Keratinocyte (primary cell): Measurements from ENCODE around the gene FTO. TPM values are rescaled to one million over a fixed set of nuclear protein-coding genes. Genes with fewer than 3 reads are reported as not detected.

Experiments used
- DNase-seq: peaks from one replicate; pipeline ENCODE4 v3.0.0-alpha.2; 2011; ENCODE audit warnings: low read depth, missing footprints, low spot score
- FAIRE-seq: peaks from 2 replicates; lab custom pipeline; 2011; peaks lifted over from hg19 to GRCh38; lab: Jason Lieb, UNC
- H2AFZ ChIP-seq: 2 replicates; pipeline ENCODE4 v1.6.0; 2012; ENCODE audit warnings: low read length, control low read depth, inconsistent platforms; ENCODE audit not compliant: control insufficient read depth
- H3K27ac ChIP-seq: 2 replicates; pipeline ENCODE4 v1.5.1; 2011; ENCODE audit warnings: low read length; ENCODE audit not compliant: control insufficient read depth, insufficient read depth
- H3K27me3 ChIP-seq: 3 replicates; pipeline ENCODE4 v1.6.0; 2011; ENCODE audit warnings: low read length; ENCODE audit not compliant: control insufficient read depth, insufficient read depth; ENCODE audit errors: extremely low read depth
- H3K36me3 ChIP-seq, 2 experiments: 2 replicates in 1 of 2; 3 replicates in 1 of 2; pipeline ENCODE4 v1.5.1; 2011; ENCODE audit warnings: low read length in 2 of 2, mild to moderate bottlenecking in 1 of 2; ENCODE audit not compliant: control insufficient read depth in 2 of 2, insufficient read depth in 2 of 2; ENCODE audit errors: extremely low read depth in 1 of 2
- H3K4me1 ChIP-seq: 3 replicates; pipeline ENCODE4 v1.5.1; 2011; ENCODE audit warnings: low read length; ENCODE audit not compliant: control insufficient read depth, insufficient read depth; ENCODE audit errors: extremely low read depth
- H3K4me2 ChIP-seq: 3 replicates; pipeline ENCODE4 v1.6.0; 2011; ENCODE audit warnings: low read depth, low read length; ENCODE audit not compliant: control insufficient read depth, insufficient read depth; ENCODE audit errors: extremely low read depth
- H3K4me3 ChIP-seq, 3 experiments: fragments of 200-600 bp in 1 of 3; sonication (generic) in 1 of 3; 2 replicates in 2 of 3; 3 replicates in 1 of 3; pipeline ENCODE4 v1.5.1; 2011 to 2016; ENCODE audit warnings: low read length in 3 of 3, mild to moderate bottlenecking in 3 of 3, control low read depth in 2 of 3, inconsistent platforms in 1 of 3, low read depth in 1 of 3, mixed read lengths in 1 of 3, mixed run types in 1 of 3, moderate library complexity in 1 of 3; ENCODE audit not compliant: control insufficient read depth in 2 of 3, insufficient read depth in 2 of 3; ENCODE audit errors: extremely low read depth in 1 of 3
- H3K79me2 ChIP-seq: 2 replicates; pipeline ENCODE4 v1.6.0; 2012; ENCODE audit warnings: low read length; ENCODE audit not compliant: control insufficient read depth, insufficient read depth
- H3K9ac ChIP-seq: 3 replicates; pipeline ENCODE4 v1.6.0; 2011; ENCODE audit warnings: low read length; ENCODE audit not compliant: control insufficient read depth, insufficient read depth; ENCODE audit errors: extremely low read depth
- H3K9me1 ChIP-seq: 3 replicates; pipeline ENCODE4 v1.6.0; 2011; ENCODE audit warnings: low read length; ENCODE audit not compliant: control insufficient read depth, insufficient read depth; ENCODE audit errors: extremely low read depth
- H3K9me3 ChIP-seq: 2 replicates; pipeline ENCODE4 v1.5.1; 2012; ENCODE audit warnings: low read depth, low read length; ENCODE audit not compliant: control insufficient read depth
- H4K20me1 ChIP-seq: 3 replicates; pipeline ENCODE4 v1.6.0; 2011; ENCODE audit warnings: low read length; ENCODE audit not compliant: control insufficient read depth, insufficient read depth; ENCODE audit errors: extremely low read depth
- EZH2 ChIP-seq: IDR thresholded peaks from one replicate; pipeline ENCODE4 v1.6.1; 2012; ENCODE audit warnings: inconsistent platforms, mild to moderate bottlenecking, low read length, moderate library complexity
- dilution Hi-C: fragments of 300-500 bp; cut with MboI; formaldehyde crosslinking; loops from one replicate; pipeline ENCODE4 v1.7.0; 2020; ENCODE audit warnings: low sequenced_read_pairs; ENCODE audit not compliant: extremely low pct_ligation_motif_present
- polyA plus RNA-seq, 5 experiments: library from polyadenylated mRNA; depleted of rRNA in 3 of 5; stranded (reverse) in 3 of 5; stranded (forward) in 1 of 5; unstranded in 1 of 5; fragments of >200 nt; gene quantifications; 1 replicate in 1 of 5; 2 replicates in 3 of 5; 3 replicates in 1 of 5; pipeline versions ENCODE4 v1.2.1 to v1.2.3, GENCODE V29; 2011 to 2012; ENCODE audit warnings: missing spikeins in 2 of 5, low read depth in 1 of 5, low replicate concordance in 1 of 5
- TF ChIP-seq, protein P1 (sequence below), 3 experiments: IDR thresholded peaks in 1 of 3; conservative IDR thresholded peaks in 1 of 3; optimal IDR thresholded peaks in 1 of 3; 2 replicates in 2 of 3; 3 replicates in 1 of 3; pipeline versions ENCODE3 to v1.5.1; 2011; ENCODE audit warnings: low read length in 3 of 3, mild to moderate bottlenecking in 3 of 3, moderate library complexity in 2 of 3, control low read depth in 1 of 3, inconsistent platforms in 1 of 3; ENCODE audit not compliant: insufficient read depth in 2 of 3; ENCODE audit errors: extremely low read depth in 1 of 3

The FTO gene
- polyA plus RNA-seq, 1 donor (not counting 4 experiments of a cell fraction or from before 2014, with no cell fraction given) = 56.4 TPM

DNA sequence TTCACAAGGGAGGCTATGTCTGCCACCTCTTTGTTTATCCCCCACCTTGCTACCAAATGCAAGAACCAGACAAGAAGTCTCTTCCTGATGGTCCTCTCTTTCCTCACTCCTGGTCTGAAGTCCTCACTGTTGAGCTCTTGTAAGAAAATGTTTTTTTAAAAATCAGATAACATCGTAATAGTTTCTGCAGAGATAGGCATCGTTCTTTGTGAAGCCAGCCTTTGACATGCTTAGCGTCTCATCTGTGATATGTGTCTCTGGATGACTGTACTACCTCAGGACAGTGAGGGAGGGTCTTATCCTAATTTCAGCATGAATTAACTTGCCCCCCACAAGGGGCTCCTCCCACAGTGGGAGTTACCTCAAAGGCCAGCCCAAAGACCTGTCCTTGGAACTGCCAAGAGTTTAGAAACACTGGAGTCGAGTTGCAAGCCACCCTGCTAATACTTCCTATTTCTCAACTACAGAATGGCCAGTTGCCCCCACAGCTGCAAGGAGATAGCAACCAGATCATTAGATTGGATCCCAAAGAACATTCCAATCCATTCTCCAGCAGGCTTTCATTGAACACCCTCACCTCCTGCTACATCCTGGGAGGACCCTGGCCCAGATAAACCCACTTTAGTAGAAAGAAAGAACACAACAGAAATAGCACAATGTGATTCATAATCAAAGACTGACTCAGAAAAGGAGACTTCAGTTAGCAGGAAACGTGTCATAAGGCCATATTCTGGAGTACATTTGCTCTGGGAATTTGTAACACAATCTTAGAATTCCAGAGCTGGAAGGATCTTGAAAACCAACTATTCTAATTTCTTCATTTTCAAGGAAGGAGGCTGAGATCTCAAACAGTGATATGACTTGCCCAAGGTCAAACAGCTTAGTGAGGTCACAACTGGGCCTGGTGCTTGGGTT is 431.7 kb downstream of the FTO start:
- Histone ChIP-seq H2AFZ (no peak overlapping the region), H3K36me3 (no peaks in the 10 kb centered on the region), H3K4me1 (peaks cover 13% of the 10 kb centered on the region), H3K4me2 (no peak overlapping the region), H3K9ac (peak overlapping the region; percentile 18), H3K9me1 (no peaks in the 10 kb centered on the region), H3K27ac (peak overlapping the region; percentile 56), H3K9me3 (no peaks in the 10 kb centered on the region), H3K4me3 (no peak overlapping the region), H4K20me1 (no peaks in the 10 kb centered on the region), H3K27me3 (no peaks in the 10 kb centered on the region), H3K79me2 (no peaks in the 10 kb centered on the region)
- FAIRE-seq = no peak
- no peak for TF ChIP-seq EZH2
- TF ChIP-seq, protein P1, sequence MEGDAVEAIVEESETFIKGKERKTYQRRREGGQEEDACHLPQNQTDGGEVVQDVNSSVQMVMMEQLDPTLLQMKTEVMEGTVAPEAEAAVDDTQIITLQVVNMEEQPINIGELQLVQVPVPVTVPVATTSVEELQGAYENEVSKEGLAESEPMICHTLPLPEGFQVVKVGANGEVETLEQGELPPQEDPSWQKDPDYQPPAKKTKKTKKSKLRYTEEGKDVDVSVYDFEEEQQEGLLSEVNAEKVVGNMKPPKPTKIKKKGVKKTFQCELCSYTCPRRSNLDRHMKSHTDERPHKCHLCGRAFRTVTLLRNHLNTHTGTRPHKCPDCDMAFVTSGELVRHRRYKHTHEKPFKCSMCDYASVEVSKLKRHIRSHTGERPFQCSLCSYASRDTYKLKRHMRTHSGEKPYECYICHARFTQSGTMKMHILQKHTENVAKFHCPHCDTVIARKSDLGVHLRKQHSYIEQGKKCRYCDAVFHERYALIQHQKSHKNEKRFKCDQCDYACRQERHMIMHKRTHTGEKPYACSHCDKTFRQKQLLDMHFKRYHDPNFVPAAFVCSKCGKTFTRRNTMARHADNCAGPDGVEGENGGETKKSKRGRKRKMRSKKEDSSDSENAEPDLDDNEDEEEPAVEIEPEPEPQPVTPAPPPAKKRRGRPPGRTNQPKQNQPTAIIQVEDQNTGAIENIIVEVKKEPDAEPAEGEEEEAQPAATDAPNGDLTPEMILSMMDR (optimal IDR thresholded peaks at IDR 0.05 in 1 of 3, IDR thresholded peaks at IDR 0.05 in 1 of 3, conservative IDR thresholded peaks at IDR 0.05 in 1 of 3; ENCODE audit: extremely low read depth in 1 of 3, insufficient read depth in 2 of 3, low read length in 3 of 3) = no peak
- DNase-seq = no peak
- dilution Hi-C loops = no loop called here

DNA sequence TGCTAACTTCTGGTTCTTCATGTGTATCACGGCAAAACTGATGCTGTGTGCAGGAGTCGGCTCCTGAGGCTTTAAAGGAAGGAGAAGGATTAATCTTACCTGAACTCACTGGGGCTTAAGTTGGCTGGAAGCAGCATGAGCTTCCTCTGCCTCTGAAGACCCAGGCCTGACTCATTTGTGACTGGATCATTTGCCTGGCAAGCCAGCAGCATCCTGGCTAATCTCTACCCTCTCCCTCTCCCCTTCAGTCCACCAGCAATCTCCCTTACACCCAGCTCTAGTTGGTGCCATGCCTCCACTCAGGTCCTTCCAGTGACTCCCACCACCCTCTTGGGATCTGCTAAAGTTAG is 432.3 kb downstream of the FTO start:
- H4K20me1 ChIP-seq = no peaks in the 10 kb centered on the region
- no peak overlapping the region for H3K4me3 ChIP-seq
- TF ChIP-seq, protein P1 (optimal IDR thresholded peaks at IDR 0.05 in 1 of 3, IDR thresholded peaks at IDR 0.05 in 1 of 3, conservative IDR thresholded peaks at IDR 0.05 in 1 of 3; ENCODE audit: extremely low read depth in 1 of 3, insufficient read depth in 2 of 3, low read length in 3 of 3) = no peak
- no peak for TF ChIP-seq EZH2
- peaks cover 13% of the 10 kb centered on the region for H3K4me1 ChIP-seq
- peak overlapping the region; percentile 18 for H3K9ac ChIP-seq
- no peak for DNase-seq
- H3K9me3 ChIP-seq = no peaks in the 10 kb centered on the region
- H3K79me2 ChIP-seq = no peaks in the 10 kb centered on the region
- peak overlapping the region; percentile 56 for H3K27ac ChIP-seq
- H3K27me3 ChIP-seq = no peaks in the 10 kb centered on the region
- no peaks in the 10 kb centered on the region for H3K9me1 ChIP-seq
- no peak overlapping the region for H2AFZ ChIP-seq
- dilution Hi-C loops = no loop called here
- FAIRE-seq = peak; percentile 49
- no peak overlapping the region for H3K4me2 ChIP-seq
- H3K36me3 ChIP-seq = no peaks in the 10 kb centered on the region
